ENCODE data around the gene DHCR24.

Gene DHCR24

GRCh38 chr1:54887665-54888071 is 673 bp upstream of the DHCR24 start:
- H3K4me1 ChIP-seq (ENCODE audit: control insufficient read depth, insufficient read depth, low read length) = peaks cover 13% of the 10 kb centered on the region
- POLR2A ChIA-PET = interaction anchor here (1.2 to 2.9 kb wide), 7 partner anchors 10 to 109 kb away, joined by 3 to 18 read pairs (median 7); no protein-coding TSS in a partner anchor
- H3K9me3 ChIP-seq (ENCODE audit: control insufficient read depth, insufficient read depth, low read depth, low read length) = no peaks in the 10 kb centered on the region
- H3K27ac ChIP-seq (ENCODE audit: extremely low read depth, low read depth, low read length) = peak overlapping the region; percentile 59; the same call in 1 of the 2 replicates
- H3K36me3 ChIP-seq (ENCODE audit: control insufficient read depth in 2 of 2, insufficient read depth in 1 of 2, low read length in 2 of 2) = peaks cover 3 to 10% of the 10 kb centered on the region in 2 experiments; a peak in 1 of 3 replicates
- CTCF ChIA-PET = interaction anchor here (0.6 to 4.0 kb wide), 7 partner anchors 8 to 435 kb away, joined by 3 to 24 read pairs (median 4); no protein-coding TSS in a partner anchor
- peak overlapping the region; percentile 89 for H3K4me3 ChIP-seq (ENCODE audit: low read depth, low read length)
- no peak for TF ChIP-seq BCL11B (tag by site-specific recombination; IDR thresholded peaks at IDR 0.05; ENCODE audit: low read depth)
- TF ChIP-seq ZNF626 (tag by site-specific recombination; IDR thresholded peaks at IDR 0.05) = no peak
- no peak for TF ChIP-seq ZNF549 (tag by site-specific recombination; IDR thresholded peaks at IDR 0.05)
- TF ChIP-seq ZNF639 (tag by site-specific recombination; IDR thresholded peaks at IDR 0.05) = 0 out of 2 replicates have a peak, but pooled peaks have one; percentile 26
- TF ChIP-seq KLF1 (tag by site-specific recombination; IDR thresholded peaks at IDR 0.05) = no peak
- TF ChIP-seq ZNF677 (tag by site-specific recombination; IDR thresholded peaks at IDR 0.05) = no peak
- TF ChIP-seq ZNF585B (tag by site-specific recombination; IDR thresholded peaks at IDR 0.05) = no peak
- peak; percentile 49; the same call in 1 of the 2 replicates for TF ChIP-seq YY1 (tag by site-specific recombination; IDR thresholded peaks at IDR 0.05)
- no peak for TF ChIP-seq ZNF624 (tag by site-specific recombination; IDR thresholded peaks at IDR 0.05)
- TF ChIP-seq ZNF335 (tag by site-specific recombination; conservative IDR thresholded peaks at IDR 0.05) = peak; percentile 68
- TF ChIP-seq ZNF830 (tag by site-specific recombination; IDR thresholded peaks at IDR 0.05; ENCODE audit: low read depth) = no peak
- peak; percentile 38; the same call in 1 of the 2 replicates for TF ChIP-seq ZNF501 (tag by site-specific recombination; IDR thresholded peaks at IDR 0.05)
- TF ChIP-seq PATZ1 (tag by site-specific recombination; IDR thresholded peaks at IDR 0.05) = no peak
- no peak for TF ChIP-seq ZNF777 (tag by site-specific recombination; IDR thresholded peaks at IDR 0.05; ENCODE audit: borderline replicate concordance)
- no peak for TF ChIP-seq ZNF146 (tag by site-specific recombination; IDR thresholded peaks at IDR 0.05)
- no peak for TF ChIP-seq ZNF510 (tag by site-specific recombination; IDR thresholded peaks at IDR 0.05; ENCODE audit: insufficient replicate concordance)
- TF ChIP-seq ATF2 (tag by site-specific recombination; IDR thresholded peaks at IDR 0.05; ENCODE audit: low read depth) = no peak
- TF ChIP-seq ZNF571 (tag by site-specific recombination; IDR thresholded peaks at IDR 0.05) = no peak
- no peak for TF ChIP-seq ZNF580 (tag by site-specific recombination; IDR thresholded peaks at IDR 0.05)
- TF ChIP-seq KLF17 (tag by site-specific recombination; IDR thresholded peaks at IDR 0.05) = no peak
- TF ChIP-seq ZNF704 (tag by site-specific recombination; IDR thresholded peaks at IDR 0.05) = no peak
- peak; percentile 47; the same call in 1 of the 2 replicates for TF ChIP-seq YY2 (tag by site-specific recombination; IDR thresholded peaks at IDR 0.05)
- TF ChIP-seq ZNF138 (tag by site-specific recombination; IDR thresholded peaks at IDR 0.05; ENCODE audit: borderline replicate concordance) = no peak
- no peak for TF ChIP-seq ZNF324 (tag by site-specific recombination; IDR thresholded peaks at IDR 0.05)
- no peak for TF ChIP-seq ZBTB8A (tag by site-specific recombination; IDR thresholded peaks at IDR 0.05)
- no peak for TF ChIP-seq ZNF24 (tag by site-specific recombination; IDR thresholded peaks at IDR 0.05)
- TF ChIP-seq ZNF221 (tag by site-specific recombination; IDR thresholded peaks at IDR 0.05; ENCODE audit: borderline replicate concordance) = no peak
- no peak for TF ChIP-seq PRDM10 (tag by site-specific recombination; IDR thresholded peaks at IDR 0.05)

All from HEK293 (cell line).